Measurements from ENCODE around the gene RABGGTA.

DNA sequence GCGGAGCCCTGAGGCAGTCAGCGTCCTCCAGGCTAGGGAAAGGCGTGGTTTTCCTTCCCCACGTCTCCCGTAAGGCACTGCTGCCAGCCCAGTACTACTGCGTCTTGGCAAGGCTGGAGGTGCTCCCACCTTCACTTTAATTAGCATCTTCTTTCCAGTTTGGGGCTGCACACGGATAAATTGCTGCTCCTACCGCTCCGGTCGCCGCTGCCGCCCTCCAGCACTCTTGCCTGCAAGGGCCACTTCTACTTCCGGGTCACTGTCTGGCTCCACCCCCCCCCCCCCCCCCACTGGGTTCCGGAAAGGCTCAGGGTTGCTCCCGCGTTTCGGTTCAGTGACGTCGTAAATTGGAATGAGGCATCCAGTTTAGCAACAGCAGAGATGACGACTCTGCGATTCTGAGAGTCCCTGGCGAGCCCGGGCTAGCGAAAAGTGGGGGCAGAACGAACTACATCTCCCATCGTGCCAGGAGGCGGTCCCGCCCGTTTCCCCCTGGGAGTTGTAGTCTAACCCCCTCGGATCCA, 39.2 kb downstream of the RABGGTA start, which contains the start of gene NEDD8:
- no peak for TF ChIP-seq EZH2 (IDR thresholded peaks at IDR 0.05; ENCODE audit: insufficient read depth, poor library complexity, severe bottlenecking)
- no peak for TF ChIP-seq EZH2phosphoT487 (IDR thresholded peaks at IDR 0.05; ENCODE audit: insufficient read depth, low read depth)

Data from GM23248 (cell line).